ENCODE results near the gene RSPH6A.

The RSPH6A gene

GRCh38 chr19:45816236-45817009, 1.3 kb upstream of the RSPH6A start:
- peak overlapping the region; percentile 60 for H4K8ac ChIP-seq (ENCODE audit: low read length)
- 65% methylated on average over 6 of the region's 18 CpGs for WGBS
- DNase-seq: no peak
- H4K91ac ChIP-seq (ENCODE audit: low read length): peak overlapping the region; percentile 52
- H3K14ac ChIP-seq (ENCODE audit: low read length in 2 of 2): no peak overlapping the region
- H2BK12ac ChIP-seq (ENCODE audit: low read length in 2 of 2): no peak overlapping the region
- H3K23ac ChIP-seq (ENCODE audit: low read length in 2 of 2): no peak overlapping the region
- H2BK15ac ChIP-seq (ENCODE audit: low read depth, poor library complexity, severe bottlenecking): no peak overlapping the region
- no peak overlapping the region for H3K4me3 ChIP-seq (ENCODE audit: insufficient read depth in 1 of 2, low read depth in 1 of 2, low read length in 2 of 2)
- H3K18ac ChIP-seq (ENCODE audit: low read depth in 1 of 2, low read length in 2 of 2): peak overlapping the region in 1 of 2 experiments; percentile 49
- peak overlapping the region in 1 of 2 experiments; percentile 42 for H3K4ac ChIP-seq (ENCODE audit: low read depth in 1 of 2, low read length in 2 of 2)
- no peak overlapping the region for H2BK5ac ChIP-seq (ENCODE audit: low read depth, low read length, poor library complexity, severe bottlenecking)
- no peaks in the 10 kb centered on the region for H3K27me3 ChIP-seq (ENCODE audit: control insufficient read depth in 1 of 2, insufficient read depth in 1 of 2, low read length in 2 of 2)
- peak overlapping the region; percentile 84 for H2AK5ac ChIP-seq (ENCODE audit: low read length, severe bottlenecking)
- H3K9ac ChIP-seq (ENCODE audit: low read length): peak overlapping the region; percentile 49
- H3K4me2 ChIP-seq (ENCODE audit: low read length, poor library complexity, severe bottlenecking): peak overlapping the region; percentile 67
- peaks cover 36% of the 10 kb centered on the region for H3K4me1 ChIP-seq (ENCODE audit: control insufficient read depth, insufficient read depth, low read depth, low read length)
- peaks cover 35 to 43% of the 10 kb centered on the region in 2 experiments for H3K36me3 ChIP-seq (ENCODE audit: control insufficient read depth in 1 of 2, insufficient read depth in 2 of 2, low read depth in 1 of 2, low read length in 2 of 2)
- H2BK120ac ChIP-seq (ENCODE audit: low read depth, low read length): no peak overlapping the region
- no peaks in the 10 kb centered on the region for H3K9me3 ChIP-seq (ENCODE audit: control insufficient read depth, low read length)
- no peaks in the 10 kb centered on the region for H3K79me1 ChIP-seq (replicated peaks; ENCODE audit: low read length, poor library complexity, severe bottlenecking)
- no peak overlapping the region for H2AFZ ChIP-seq (ENCODE audit: low read depth, low read length)
- peak overlapping the region; percentile 35 for H3K27ac ChIP-seq (ENCODE audit: low read length, poor library complexity, severe bottlenecking)

- no peak overlapping the region for H3K4ac ChIP-seq (ENCODE audit: low read depth in 1 of 2, low read length in 2 of 2)
- H3K27me3 ChIP-seq (ENCODE audit: control insufficient read depth in 1 of 2, insufficient read depth in 1 of 2, low read length in 2 of 2): no peaks in the 10 kb centered on the region
- H3K4me1 ChIP-seq (ENCODE audit: control insufficient read depth, insufficient read depth, low read depth, low read length): peaks cover 37% of the 10 kb centered on the region
- peak overlapping the region; percentile 40 for H2BK120ac ChIP-seq (ENCODE audit: low read depth, low read length)
- H3K4me3 ChIP-seq (ENCODE audit: insufficient read depth in 1 of 2, low read depth in 1 of 2, low read length in 2 of 2): peak overlapping the region in 1 of 2 experiments; percentile 61
- peak overlapping the region; percentile 67 for H3K4me2 ChIP-seq (ENCODE audit: low read length, poor library complexity, severe bottlenecking)
- 11% methylated on average over 34 of the region's 44 CpGs for WGBS
- peak; percentile 25 for DNase-seq
- peak overlapping the region in 1 of 2 experiments; percentile 15 for H2BK12ac ChIP-seq (ENCODE audit: low read length in 2 of 2)
- H4K91ac ChIP-seq (ENCODE audit: low read length): peak overlapping the region; percentile 6
- H3K9ac ChIP-seq (ENCODE audit: low read length): no peak overlapping the region
- H2BK15ac ChIP-seq (ENCODE audit: low read depth, poor library complexity, severe bottlenecking): peak overlapping the region; percentile 55
- no peak overlapping the region for H2AK5ac ChIP-seq (ENCODE audit: low read length, severe bottlenecking)
- peak overlapping the region in 1 of 2 experiments; percentile 49 for H3K18ac ChIP-seq (ENCODE audit: low read depth in 1 of 2, low read length in 2 of 2)
- H3K9me3 ChIP-seq (ENCODE audit: control insufficient read depth, low read length): no peaks in the 10 kb centered on the region
- H3K36me3 ChIP-seq (ENCODE audit: control insufficient read depth in 1 of 2, insufficient read depth in 2 of 2, low read depth in 1 of 2, low read length in 2 of 2): peaks cover 28 to 35% of the 10 kb centered on the region in 2 experiments
- no peak overlapping the region for H2AFZ ChIP-seq (ENCODE audit: low read depth, low read length)
- H3K27ac ChIP-seq (ENCODE audit: low read length, poor library complexity, severe bottlenecking): no peak overlapping the region
- no peak overlapping the region for H3K14ac ChIP-seq (ENCODE audit: low read length in 2 of 2)
- no peak overlapping the region for H3K23ac ChIP-seq (ENCODE audit: low read length in 2 of 2)
- no peak overlapping the region for H2BK5ac ChIP-seq (ENCODE audit: low read depth, low read length, poor library complexity, severe bottlenecking)
- H3K79me1 ChIP-seq (replicated peaks; ENCODE audit: low read length, poor library complexity, severe bottlenecking): no peaks in the 10 kb centered on the region
- peak overlapping the region; percentile 71 for H4K8ac ChIP-seq (ENCODE audit: low read length)
Measured at GRCh38 chr19:45815481-45816216, 541 bp upstream of the RSPH6A start.

GRCh38 chr19:45814166-45814780, 835 bp downstream of the RSPH6A start:
- Histone ChIP-seq H3K4me1 (ENCODE audit: control insufficient read depth, insufficient read depth, low read depth, low read length) (peaks cover 45% of the 10 kb centered on the region), H3K9me3 (ENCODE audit: control insufficient read depth, low read length) (no peaks in the 10 kb centered on the region), H3K9ac (ENCODE audit: low read length) (peak overlapping the region; percentile 16), H3K4me3 (ENCODE audit: insufficient read depth in 1 of 2, low read depth in 1 of 2, low read length in 2 of 2) (no peak overlapping the region), H2BK15ac (ENCODE audit: low read depth, poor library complexity, severe bottlenecking) (no peak overlapping the region), H3K27ac (ENCODE audit: low read length, poor library complexity, severe bottlenecking) (no peak overlapping the region), H2BK12ac (ENCODE audit: low read length in 2 of 2) (no peak overlapping the region), H3K79me1 (replicated peaks; ENCODE audit: low read length, poor library complexity, severe bottlenecking) (no peaks in the 10 kb centered on the region), H3K4me2 (ENCODE audit: low read length, poor library complexity, severe bottlenecking) (peak overlapping the region; percentile 71), H3K4ac (ENCODE audit: low read depth in 1 of 2, low read length in 2 of 2) (no peak overlapping the region), H3K36me3 (ENCODE audit: control insufficient read depth in 1 of 2, insufficient read depth in 2 of 2, low read depth in 1 of 2, low read length in 2 of 2) (peaks cover 15 to 23% of the 10 kb centered on the region in 2 experiments), H3K14ac (ENCODE audit: low read length in 2 of 2) (no peak overlapping the region), H4K91ac (ENCODE audit: low read length) (no peak overlapping the region), H2BK120ac (ENCODE audit: low read depth, low read length) (no peak overlapping the region), H3K27me3 (ENCODE audit: control insufficient read depth in 1 of 2, insufficient read depth in 1 of 2, low read length in 2 of 2) (no peaks in the 10 kb centered on the region), H2AFZ (ENCODE audit: low read depth, low read length) (no peak overlapping the region), H3K18ac (ENCODE audit: low read depth in 1 of 2, low read length in 2 of 2) (no peak overlapping the region), H2AK5ac (ENCODE audit: low read length, severe bottlenecking) (no peak overlapping the region), H3K23ac (ENCODE audit: low read length in 2 of 2) (no peak overlapping the region), H4K8ac (ENCODE audit: low read length) (peak overlapping the region; percentile 39), H2BK5ac (ENCODE audit: low read depth, low read length, poor library complexity, severe bottlenecking) (no peak overlapping the region)
- no peak for DNase-seq
- 93% methylated on average over 12 of the region's 12 CpGs for WGBS

DNA sequence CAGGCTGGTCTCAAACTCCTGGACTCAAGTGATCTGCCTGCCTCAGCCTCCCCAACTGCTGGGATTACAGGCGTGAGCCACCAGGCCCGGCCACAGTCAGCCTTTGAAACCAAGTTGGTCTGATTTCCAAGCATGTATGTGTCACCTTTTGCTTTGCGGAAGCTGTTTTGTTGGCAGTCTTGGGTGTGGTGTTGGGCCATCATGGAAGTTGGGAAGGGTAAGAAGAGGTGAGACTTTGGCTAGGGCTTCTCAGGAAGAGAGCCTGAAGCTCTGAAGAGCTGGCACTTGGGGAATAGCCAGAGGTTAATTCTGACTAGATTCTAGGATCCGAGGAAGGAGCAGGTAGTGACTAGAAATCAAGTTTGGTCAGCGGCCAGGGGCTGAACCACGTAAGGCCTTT, 2.8 kb downstream of the RSPH6A start:
- H3K9ac ChIP-seq (ENCODE audit: low read length): no peak overlapping the region
- H3K4me2 ChIP-seq (ENCODE audit: low read length, poor library complexity, severe bottlenecking): no peak overlapping the region
- H2AFZ ChIP-seq (ENCODE audit: low read depth, low read length): no peak overlapping the region
- H3K27me3 ChIP-seq (ENCODE audit: control insufficient read depth in 1 of 2, insufficient read depth in 1 of 2, low read length in 2 of 2): no peaks in the 10 kb centered on the region
- H3K4me1 ChIP-seq (ENCODE audit: control insufficient read depth, insufficient read depth, low read depth, low read length): peaks cover 40% of the 10 kb centered on the region
- no peak for DNase-seq
- H3K9me3 ChIP-seq (ENCODE audit: control insufficient read depth, low read length): no peaks in the 10 kb centered on the region
- WGBS: 96% methylated on average over 6 of the region's 6 CpGs
- peak overlapping the region in 1 of 2 experiments; percentile 1 for H2BK12ac ChIP-seq (ENCODE audit: low read length in 2 of 2)
- no peak overlapping the region for H3K14ac ChIP-seq (ENCODE audit: low read length in 2 of 2)
- H2BK5ac ChIP-seq (ENCODE audit: low read depth, low read length, poor library complexity, severe bottlenecking): no peak overlapping the region
- no peak overlapping the region for H3K27ac ChIP-seq (ENCODE audit: low read length, poor library complexity, severe bottlenecking)
- no peak overlapping the region for H2AK5ac ChIP-seq (ENCODE audit: low read length, severe bottlenecking)
- no peak overlapping the region for H4K8ac ChIP-seq (ENCODE audit: low read length)
- no peak overlapping the region for H3K18ac ChIP-seq (ENCODE audit: low read depth in 1 of 2, low read length in 2 of 2)
- H3K4me3 ChIP-seq (ENCODE audit: insufficient read depth in 1 of 2, low read depth in 1 of 2, low read length in 2 of 2): no peak overlapping the region
- no peak overlapping the region for H3K23ac ChIP-seq (ENCODE audit: low read length in 2 of 2)
- no peaks in the 10 kb centered on the region for H3K79me1 ChIP-seq (replicated peaks; ENCODE audit: low read length, poor library complexity, severe bottlenecking)
- no peak overlapping the region for H2BK15ac ChIP-seq (ENCODE audit: low read depth, poor library complexity, severe bottlenecking)
- H4K91ac ChIP-seq (ENCODE audit: low read length): no peak overlapping the region
- H2BK120ac ChIP-seq (ENCODE audit: low read depth, low read length): no peak overlapping the region
- H3K4ac ChIP-seq (ENCODE audit: low read depth in 1 of 2, low read length in 2 of 2): no peak overlapping the region
- H3K36me3 ChIP-seq (ENCODE audit: control insufficient read depth in 1 of 2, insufficient read depth in 2 of 2, low read depth in 1 of 2, low read length in 2 of 2): peaks cover under 1 to 4% of the 10 kb centered on the region in 2 experiments

Data from mesenchymal stem cell (in vitro differentiated cells and primary cell).